Spleen (tissue), 7 donors: Measurements from ENCODE around the gene C19orf53.

Source experiments
- POLR2AphosphoS5 ChIP-seq, 3 donors: sonication (generic); formaldehyde crosslinking; IDR thresholded peaks; one replicate each; pipeline ENCODE4 v1.5.1; 2017; ENCODE audit warnings: antibody characterized with exemption in 3 of 3
- TF ChIP-seq, protein P1 (sequence below), 11 experiments: fragments of 200-600 bp in 7 of 11; fragments of 450-650 bp in 4 of 11; sonication (generic) in 4 of 11; IDR thresholded peaks in 8 of 11; conservative IDR thresholded peaks in 3 of 11; 1 replicate in 7 of 11; 2 replicates in 4 of 11; pipeline versions ENCODE4 v1.4.0 to v1.8.0; 2016 to 2021; ENCODE audit warnings: antibody characterized with exemption in 11 of 11, inconsistent platforms in 4 of 11, mild to moderate bottlenecking in 1 of 11
- donor health status: DM: no; HTN: no; CAD: no; lungs with moderate emphysema.
- donor health status: DM: no; HTN: no; CAD: no.
- donor health status: DM: no; HTN: no; CAD: no.

DNA sequence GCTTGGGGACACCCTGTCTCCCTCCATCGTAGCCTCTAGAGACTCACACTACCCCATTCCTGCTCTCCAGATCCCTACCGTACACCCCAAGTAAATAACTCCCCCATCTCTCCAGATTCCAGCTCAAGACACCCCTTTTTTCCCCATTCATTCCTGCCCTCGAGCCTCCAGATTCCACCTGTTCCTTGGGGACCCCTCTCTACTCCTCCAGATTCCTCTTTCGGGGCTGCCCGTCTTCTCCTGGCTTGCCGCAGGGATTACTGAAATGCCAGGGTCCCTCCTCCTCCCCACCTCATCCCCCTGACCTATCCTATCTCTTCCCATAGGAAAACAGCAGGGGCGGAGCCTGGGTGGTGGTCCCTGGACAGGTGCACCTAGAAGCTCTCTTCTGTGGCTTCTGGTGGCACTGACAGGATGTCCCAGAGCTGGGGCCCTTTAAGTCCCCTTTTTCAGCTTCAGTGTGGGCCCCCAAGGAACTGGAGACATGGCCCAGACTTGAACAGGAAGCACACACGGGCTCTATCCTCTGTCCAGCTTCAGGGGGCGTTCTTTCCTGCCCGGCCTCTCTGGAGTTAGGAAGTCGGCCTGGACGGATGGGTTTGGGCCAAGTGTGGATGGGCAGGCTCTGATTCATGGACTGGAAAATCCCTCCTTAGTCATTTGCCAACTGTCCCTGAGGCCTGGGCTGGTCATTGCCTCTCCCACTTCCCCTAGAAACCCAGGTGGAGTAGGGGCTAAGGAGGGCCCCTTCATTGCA lies 22.2 kb downstream of the C19orf53 start:
- peak in 2 of 3 donors; percentile 64 to 65 for TF ChIP-seq POLR2AphosphoS5 (IDR thresholded peaks at IDR 0.05)
- TF ChIP-seq, protein P1, sequence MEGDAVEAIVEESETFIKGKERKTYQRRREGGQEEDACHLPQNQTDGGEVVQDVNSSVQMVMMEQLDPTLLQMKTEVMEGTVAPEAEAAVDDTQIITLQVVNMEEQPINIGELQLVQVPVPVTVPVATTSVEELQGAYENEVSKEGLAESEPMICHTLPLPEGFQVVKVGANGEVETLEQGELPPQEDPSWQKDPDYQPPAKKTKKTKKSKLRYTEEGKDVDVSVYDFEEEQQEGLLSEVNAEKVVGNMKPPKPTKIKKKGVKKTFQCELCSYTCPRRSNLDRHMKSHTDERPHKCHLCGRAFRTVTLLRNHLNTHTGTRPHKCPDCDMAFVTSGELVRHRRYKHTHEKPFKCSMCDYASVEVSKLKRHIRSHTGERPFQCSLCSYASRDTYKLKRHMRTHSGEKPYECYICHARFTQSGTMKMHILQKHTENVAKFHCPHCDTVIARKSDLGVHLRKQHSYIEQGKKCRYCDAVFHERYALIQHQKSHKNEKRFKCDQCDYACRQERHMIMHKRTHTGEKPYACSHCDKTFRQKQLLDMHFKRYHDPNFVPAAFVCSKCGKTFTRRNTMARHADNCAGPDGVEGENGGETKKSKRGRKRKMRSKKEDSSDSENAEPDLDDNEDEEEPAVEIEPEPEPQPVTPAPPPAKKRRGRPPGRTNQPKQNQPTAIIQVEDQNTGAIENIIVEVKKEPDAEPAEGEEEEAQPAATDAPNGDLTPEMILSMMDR (IDR thresholded peaks at IDR 0.05 in 8 of 11, conservative IDR thresholded peaks at IDR 0.05 in 3 of 11): peak in 3 of 11 experiments; percentile 16 to 34 (median 26)
